Endometrial microvascular endothelial cells (primary cell): ENCODE measurements around the gene PIK3R2. TPM values are rescaled to one million over a fixed set of nuclear protein-coding genes. Genes with fewer than 3 reads are reported as not detected.

Experiments
- in situ Hi-C: cut with HindIII; loops from 2 replicates; pipeline ENCODE4 v1.10.0; 2017; ENCODE audit warnings: low sequenced_read_pairs, low pct_unique_long_range_greater_than_20kb; ENCODE audit errors: inconsistent ontology term
- total RNA-seq: library from RNA; depleted of rRNA; stranded (reverse); fragments of >200 nt; gene quantifications from one replicate; pipeline ENCODE4 v1.2.3, GENCODE V29; 2015; ENCODE audit errors: inconsistent ontology term

The PIK3R2 gene
- total RNA-seq, 1 donor from 2014 or later, result 11.2 TPM

DNA sequence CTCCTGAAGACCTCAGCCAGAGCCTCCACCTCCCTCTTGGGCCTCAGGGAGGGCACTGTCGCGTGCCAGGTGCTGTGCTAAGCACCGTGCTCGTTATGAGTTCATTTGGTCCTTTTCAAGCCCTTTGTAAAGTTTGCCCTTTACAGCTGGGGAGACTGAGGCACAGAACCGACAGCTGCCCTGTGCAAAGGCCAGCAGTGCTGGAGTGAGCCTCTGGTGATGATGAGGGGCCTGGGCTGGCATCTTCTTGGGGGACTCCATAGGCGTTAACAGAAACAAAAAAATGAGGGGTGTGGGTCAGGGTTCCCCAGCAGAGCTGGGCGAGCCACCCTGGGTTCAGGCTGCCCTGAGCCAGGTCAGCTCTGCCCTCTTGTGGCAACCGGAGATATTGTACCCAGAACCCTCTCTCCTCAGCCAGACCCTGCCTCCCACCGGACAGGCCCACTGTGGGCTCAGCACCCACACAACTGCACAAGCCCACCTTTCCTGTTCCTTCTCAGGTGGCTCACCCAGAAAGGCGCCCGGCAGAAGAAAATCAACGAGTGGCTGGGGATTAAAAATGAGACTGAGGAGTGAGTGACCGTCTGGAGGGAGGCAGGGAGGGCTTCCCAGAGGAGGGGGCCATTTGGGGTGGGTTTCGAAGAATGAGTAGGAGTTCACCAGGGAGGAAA lies 15.1 kb downstream of the PIK3R2 start:
- in situ Hi-C loops, result no loop called here

DNA sequence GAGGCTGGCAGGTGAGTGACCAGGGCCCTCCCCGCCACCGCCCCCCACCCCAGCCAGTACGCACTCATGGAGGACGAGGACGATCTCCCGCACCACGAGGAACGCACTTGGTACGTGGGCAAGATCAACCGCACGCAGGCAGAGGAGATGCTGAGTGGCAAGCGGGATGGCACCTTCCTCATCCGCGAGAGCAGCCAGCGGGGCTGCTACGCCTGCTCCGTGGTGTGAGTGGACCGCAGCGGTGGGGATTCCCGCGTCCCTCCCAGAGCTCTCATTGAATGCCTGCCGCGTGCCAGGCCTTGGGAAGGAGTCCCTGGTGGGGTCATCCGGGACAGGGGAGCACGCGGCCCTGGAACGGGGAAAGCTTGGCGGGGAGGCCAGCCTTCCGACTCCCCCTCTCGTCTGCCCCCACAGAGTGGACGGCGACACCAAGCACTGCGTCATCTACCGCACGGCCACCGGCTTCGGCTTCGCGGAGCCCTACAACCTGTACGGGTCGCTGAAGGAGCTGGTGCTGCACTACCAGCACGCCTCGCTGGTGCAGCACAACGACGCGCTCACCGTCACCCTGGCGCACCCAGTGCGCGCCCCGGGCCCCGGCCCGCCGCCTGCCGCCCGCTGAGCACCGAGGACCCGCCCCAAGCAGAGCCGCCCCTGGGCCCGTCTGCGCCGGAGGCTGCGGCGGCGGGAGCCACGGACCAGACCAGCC lies 15.9 kb downstream of the PIK3R2 start:
- in situ Hi-C loops, result no loop called here

DNA sequence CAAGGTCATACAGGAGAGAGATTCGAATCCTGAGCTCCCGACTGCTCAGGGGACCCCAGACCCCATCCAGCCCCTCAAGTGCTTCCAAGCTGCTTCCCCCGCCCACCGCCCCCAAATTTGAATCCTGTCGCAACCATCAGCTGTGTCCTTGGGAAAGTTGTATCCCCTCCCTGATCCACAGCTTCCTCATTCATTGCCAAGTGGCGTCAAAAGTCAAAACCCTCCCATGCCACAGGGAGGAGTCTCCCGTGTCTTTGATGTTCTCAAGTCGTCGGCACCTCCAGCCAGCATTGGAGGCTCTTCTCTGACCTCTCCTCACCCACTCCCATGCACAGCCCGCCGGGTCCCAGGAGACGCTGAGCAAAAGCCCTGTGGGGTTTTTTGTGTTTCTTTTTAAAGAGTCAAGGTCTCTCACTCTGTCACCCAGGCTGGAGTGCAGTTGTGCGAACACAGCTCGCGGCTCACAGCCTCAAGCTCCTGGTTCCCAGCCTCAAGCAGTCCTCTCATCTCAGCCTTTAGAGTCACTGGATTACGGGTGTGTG lies 17.8 kb downstream of the PIK3R2 start:
- in situ Hi-C loops, result no loop called here

DNA sequence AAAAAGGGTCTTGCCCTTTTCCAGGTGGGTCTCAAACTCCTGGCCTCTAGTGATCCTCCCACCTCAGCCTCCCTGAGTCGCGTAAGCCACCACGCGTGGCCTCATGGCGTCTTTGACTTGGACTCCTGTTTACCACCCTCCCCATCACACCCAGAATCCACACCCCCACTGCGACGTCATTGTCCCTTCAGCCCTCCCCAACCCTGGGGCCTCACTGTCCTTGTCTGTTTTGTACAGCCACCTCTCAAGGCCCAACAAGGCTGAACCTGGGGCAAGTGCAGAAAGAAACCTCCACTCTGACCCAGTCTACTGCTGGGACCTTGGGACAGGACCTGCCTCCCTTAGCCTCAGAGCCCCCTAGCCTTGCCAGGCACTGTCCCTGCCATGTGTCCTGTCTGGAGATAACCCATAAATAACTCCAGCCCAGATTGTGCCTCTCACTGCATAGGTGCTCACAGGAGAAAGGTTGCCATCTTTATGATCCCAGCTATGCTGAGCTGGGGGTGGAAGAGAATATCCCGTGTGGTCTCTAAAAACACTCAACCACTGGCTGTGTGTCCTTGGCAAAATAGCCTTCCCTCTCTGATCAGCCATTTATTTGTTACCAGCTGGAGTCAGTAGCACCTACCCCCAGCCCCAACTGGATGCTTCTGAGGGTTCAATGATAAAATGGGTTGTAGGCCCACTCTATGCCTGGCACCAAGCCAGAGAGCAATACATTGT lies 18.8 kb downstream of the PIK3R2 start:
- in situ Hi-C loops, result no loop called here

DNA sequence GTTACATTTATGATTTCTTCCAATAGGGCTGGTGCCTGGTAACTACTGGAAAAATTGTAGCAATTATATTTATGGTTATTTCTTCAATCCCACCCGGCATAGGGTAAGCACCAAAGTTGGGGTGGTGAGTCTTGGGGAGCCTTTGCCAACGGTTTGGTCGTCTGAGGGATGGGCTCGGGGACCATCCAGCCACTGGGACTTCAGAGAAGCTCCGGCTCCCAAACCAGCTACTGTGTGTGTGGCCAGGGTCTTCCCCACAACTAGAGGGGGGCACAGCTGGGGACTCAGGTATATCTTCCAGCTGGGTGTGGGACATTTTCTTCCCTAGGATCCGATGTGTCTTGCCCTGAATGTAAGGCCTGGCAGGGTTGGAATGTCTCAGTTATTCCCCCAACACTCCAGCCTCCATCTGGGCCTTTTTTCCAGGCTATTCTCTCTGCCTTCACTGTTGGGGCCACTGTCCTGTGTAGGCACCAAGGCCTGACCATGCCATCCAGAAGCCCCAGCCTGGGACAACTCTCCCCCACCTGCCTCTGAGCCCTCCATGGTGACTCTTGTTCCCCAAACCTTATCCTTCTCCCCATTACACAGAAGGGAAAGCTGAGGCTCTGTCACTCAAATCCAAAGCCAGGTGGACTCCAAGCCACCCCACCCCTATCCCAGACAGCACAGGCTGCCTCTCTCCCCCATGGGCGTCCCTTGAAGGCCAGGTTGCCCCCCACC lies 19.5 kb downstream of the PIK3R2 start:
- in situ Hi-C loops, result no loop called here

DNA sequence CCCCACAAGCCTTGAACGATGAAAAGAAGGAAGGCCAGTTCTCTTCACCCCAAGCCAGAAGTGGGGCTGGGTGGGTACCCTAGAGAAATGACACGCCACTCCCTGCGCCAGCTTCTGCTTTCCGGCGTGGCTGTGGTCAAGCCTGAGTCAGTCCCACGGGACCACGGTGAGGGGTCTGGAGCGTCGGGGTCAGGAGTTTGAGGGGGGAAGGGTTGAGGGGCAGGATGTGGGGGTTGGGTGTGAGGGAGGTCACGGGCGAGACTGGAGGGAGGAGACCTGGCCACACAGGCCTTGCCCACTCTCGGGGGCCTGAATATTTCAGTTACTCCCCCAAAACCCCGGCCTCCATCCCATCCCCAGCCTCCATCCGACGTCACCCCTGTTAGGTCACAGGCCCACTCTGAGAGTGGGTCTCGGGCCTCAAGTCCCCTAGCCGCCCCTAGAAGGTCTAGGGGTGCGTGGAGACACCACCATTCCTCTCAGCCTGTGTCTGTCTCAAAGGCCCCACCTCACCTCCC lies 20.1 kb downstream of the PIK3R2 start:
- in situ Hi-C loops, result no loop called here

DNA sequence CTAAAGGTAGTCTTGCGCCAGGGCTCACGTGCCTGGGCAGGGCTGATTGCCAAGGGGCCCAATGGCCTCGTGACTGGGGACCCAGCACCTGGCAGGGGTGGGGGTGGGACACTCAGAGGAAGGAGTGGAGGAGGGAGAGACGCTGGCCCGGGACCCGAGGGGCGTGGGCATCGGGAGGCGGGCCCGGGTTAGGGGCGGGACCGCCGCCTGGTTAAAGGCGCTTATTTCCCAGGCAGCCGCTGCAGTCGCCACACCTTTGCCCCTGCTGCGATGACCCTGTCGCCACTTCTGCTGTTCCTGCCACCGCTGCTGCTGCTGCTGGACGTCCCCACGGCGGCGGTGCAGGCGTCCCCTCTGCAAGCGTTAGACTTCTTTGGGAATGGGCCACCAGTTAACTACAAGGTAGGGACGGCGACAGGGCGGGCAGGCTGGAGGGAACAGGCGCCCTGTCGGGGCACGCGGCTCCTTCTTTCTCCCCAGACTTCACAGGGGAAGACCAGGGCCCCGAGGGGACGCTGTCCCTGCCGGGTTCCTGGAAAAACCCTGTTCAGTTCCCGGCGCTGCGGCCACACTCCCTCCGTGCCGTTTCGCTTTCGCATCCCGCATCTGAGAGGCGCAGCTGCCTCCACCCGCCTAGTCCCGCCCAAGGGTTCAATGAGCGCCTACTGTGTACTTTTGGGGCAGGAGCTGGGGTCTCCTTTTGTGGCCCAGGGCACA lies 20.8 kb downstream of the PIK3R2 start, which contains the start of gene IFI30:
TSS of gene IFI30 (plus strand) at position 242 of the 717 bp plus-strand sequence. CDS start at position 271, 29 bp downstream.
- in situ Hi-C loops, result no loop called here

DNA sequence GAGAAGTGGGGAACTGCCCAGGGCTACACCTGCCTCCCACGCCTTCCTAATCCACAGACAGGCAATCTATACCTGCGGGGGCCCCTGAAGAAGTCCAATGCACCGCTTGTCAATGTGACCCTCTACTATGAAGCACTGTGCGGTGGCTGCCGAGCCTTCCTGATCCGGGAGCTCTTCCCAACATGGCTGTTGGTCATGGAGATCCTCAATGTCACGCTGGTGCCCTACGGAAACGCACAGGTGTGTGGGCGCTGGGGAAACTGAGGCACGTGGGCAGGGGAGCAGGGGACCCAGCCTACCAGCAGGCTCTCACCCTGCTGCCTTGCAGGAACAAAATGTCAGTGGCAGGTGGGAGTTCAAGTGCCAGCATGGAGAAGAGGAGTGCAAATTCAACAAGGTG lies 22.0 kb downstream of the PIK3R2 start:
- in situ Hi-C loops, result no loop called here

DNA sequence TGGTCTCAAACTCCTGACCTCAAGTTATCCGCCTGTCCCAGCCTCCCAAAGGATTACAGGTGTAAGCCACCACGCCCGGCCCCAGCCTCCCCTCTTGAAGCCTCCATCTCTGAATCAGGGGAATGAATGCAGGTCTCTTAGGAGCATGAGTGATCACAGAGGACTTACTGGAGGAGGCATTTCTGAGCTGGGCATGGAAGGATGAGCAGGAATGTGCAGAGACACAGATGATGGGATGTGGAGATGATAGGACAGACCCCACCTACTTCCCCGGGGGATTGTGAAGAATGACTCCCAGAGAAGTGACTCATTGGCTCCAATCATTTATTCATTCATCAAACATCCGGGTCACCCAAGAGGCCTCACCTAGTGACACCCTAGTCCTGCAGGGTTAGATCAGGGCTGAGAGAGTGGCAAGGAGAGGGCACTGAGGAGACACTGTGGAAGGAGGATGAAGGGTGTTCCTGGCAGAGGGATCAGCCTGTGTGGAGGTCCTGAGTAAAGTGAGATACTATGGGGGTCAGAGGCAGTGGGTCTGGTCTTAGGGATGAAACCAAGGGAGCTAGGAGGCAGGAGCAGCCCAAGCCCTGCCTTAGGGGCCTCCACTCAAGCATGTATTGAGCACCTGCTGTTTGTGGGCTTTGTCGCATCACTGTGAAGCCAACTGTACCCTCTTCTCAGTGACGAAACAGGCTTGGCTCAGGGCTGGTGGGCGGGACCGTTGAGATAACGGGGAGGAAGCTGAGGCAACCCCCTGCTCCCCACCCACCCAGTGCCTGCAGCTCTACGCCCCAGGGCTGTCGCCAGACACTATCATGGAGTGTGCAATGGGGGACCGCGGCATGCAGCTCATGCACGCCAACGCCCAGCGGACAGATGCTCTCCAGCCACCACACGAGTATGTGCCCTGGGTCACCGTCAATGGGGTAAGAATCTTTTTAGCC lies 23.7 kb downstream of the PIK3R2 start:
- in situ Hi-C loops, result no loop called here

DNA sequence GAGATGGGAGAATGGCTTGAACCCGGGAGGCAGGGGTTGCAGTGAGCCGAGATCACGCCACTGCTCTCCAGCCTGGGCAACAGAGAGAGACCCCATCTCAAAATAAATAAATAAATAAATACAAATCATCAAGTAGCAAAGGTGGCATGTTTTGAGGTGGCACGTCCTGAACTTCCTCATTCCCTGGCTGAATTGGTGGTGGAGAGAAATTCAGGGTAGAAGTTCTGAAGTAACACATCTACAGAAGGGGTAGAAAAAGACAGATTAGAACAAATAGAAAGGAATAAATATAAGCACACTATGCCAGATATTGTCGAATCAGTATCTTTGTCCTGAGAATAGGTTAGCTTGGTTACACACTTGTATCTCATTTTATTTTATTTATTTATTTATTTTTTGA lies 27.0 kb downstream of the PIK3R2 start:
- in situ Hi-C loops, result no loop called here

DNA sequence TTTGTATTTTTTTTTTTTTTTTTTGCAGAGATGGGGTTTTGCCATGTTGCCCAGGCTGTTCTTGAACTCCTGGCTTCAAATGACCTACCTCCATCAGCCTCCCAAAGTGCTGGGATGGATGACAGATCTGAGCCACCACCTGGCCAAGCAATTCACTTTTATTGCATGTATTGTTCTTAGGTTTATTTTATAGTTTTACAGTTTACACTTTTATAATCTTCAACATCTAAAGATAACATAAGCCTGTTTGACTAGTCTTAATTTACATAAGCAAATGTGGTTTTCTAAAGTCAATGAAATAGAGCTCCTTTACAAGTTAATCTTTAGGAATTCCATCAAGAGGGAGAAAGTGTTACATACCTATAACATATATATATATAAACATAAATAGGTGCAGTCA lies 30.6 kb downstream of the PIK3R2 start:
- in situ Hi-C loops, result no loop called here

DNA sequence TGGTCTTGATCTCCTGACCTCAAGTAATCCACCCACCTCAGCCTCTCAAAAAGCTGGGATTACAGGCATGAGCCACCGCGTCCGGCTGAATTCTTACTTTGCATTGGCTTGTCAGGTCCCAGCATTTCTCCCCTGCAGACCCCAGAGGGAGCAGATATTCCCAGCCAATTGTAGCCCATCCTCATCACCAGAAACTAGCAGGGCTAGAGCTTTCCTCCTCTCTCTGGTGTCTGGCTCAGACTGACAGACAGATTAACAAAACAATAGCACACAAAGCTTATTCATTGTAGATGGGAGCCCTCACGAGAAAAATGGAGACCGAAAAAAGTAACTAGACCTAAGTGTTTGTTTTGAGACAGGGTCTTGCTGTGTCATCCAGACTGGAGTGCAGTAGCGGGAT lies 32.6 kb downstream of the PIK3R2 start:
- in situ Hi-C loops, result no loop called here

DNA sequence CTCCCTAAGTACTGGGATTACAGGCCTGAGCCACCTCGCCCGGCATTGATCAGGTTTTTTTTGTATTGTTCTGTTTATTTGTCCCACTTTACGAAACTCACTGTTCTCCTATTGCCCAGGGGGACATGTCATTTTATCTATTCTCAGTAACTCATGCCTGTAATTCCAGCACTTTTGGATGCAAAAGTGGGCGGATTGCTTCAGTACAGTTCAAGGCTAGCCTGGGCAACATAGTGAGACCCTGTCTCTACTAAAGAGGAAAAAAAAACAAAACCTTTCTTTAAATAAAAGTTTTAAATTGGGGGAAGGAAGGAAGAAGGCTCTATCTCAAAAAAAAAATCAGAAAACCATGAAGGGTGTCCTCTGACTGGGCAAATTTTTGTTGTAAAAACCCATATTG lies 37.3 kb downstream of the PIK3R2 start:
- in situ Hi-C loops, result no loop called here

DNA sequence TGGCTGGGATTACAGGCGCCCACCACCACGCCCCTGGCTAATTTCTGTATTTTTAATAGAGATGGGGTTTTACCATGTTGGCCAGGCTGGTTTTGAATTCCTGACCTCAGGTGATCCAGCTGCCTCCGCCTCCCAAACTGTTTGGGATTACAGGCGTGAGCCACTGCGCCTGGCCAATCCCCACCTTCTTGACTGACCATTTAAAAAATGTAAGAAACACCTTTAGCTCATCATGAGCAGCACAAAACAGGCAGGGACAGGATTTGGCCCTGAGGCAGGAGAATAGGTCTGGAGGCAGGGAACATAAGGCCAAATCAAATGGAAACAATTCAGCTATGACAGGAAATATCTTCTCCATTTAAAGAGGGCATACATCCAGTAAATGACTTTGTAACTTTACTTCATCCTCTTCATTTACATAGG lies 38.7 kb downstream of the PIK3R2 start:
- in situ Hi-C loops, result no loop called here

DNA sequence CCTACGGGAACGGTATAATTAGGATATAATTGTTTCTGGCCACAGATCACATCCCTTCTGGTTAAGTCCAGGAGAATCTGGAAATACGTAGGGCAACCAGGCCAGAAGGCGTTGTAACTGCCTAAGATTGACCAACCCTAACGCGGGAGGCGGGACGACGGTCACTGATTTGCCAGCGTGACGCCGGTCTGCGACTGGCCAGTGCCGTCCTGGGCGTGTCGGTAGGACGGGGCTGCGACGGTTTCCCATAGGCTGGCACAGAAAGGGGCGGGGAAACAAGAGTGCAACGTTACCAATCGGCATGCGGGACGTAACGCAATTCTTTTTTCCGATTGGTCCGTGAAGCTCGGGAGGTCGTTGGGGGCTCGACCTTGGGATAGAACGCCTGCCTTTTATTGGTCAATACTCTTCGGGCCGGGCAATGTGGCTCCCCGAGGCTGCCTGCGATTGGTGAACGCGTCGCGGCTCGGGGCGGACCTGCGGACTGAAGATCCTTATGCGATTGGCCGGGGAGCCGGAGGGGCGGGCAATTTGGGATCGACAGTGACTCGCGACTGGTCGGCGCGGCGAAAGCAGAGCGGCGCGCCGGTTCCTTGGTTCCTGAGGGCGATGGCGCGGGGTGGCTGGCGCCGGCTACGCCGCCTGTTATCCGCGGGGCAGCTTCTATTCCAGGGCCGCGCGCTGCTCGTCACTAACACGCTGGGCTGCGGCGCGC lies 39.9 kb downstream of the PIK3R2 start, which contains the start of gene MPV17L2:
TSS of gene MPV17L2 (plus strand) at position 546 of the 715 bp plus-strand sequence. CDS start at position 610, 64 bp downstream.
- in situ Hi-C loops, result no loop called here

DNA sequence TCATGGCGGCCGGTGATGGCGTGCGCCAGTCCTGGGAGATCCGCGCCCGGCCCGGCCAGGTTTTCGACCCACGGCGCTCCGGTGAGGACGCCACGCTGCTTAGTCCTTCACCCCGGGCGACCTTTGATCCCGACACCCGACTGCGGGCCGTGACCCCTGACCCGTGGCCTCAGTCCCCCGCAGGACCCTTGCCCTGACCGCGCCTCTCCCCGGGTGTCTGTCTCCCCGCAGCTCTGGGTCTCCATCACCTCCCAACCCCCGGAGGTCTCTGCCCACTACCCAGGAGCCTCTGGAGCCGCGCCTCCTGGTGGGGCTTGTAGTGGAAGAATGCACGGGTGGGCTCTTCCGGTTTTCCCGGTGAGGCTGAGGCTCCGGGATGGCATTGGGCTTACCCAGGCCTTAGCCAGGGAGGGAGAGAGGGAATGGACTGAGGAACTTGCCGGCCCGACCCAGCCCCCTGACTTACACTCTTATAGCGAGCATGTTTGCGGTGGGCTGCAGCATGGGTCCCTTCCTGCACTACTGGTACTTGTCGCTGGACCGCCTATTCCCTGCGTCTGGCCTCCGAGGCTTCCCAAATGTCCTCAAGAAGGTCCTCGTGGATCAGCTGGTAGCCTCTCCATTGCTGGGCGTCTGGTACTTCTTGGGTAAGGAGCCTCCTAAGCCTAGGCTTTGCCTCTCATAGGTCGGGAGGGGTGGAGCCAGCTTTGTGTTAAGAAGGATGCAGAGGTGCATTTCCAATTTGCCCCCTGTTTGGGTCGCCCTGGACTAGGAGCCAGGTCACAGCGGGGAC lies 40.6 kb downstream of the PIK3R2 start:
- in situ Hi-C loops, result no loop called here
